NCI-H187 treated with DMSO at 0.1 percent for 48 hours (cell line): ENCODE measurements around the gene ZIC4.

ENCODE experiments used
- DNase-seq: peaks from one replicate; lab custom pipeline; 2025; lab: John Stamatoyannopoulos, UW

ZIC4 gene

GRCh38 chr3:147406028-147406931 is at the start of gene ZIC4:
ZIC4 (minus strand) TSS chr3:147406543; CDS start chr3:147402797, 3,746 bp downstream.
- DNase-seq, result no peak

GRCh38 chr3:147449669-147450068 is 43.3 kb upstream of the ZIC4 start:
- DNase-seq, result no peak

- no peak for DNase-seq
These were observed 40.9 kb upstream of the ZIC4 start for GRCh38 chr3:147447224-147447623.

- no peak for DNase-seq
These were observed 25.4 kb upstream of the ZIC4 start for GRCh38 chr3:147431751-147432150.

GRCh38 chr3:147428754-147429153 is 22.4 kb upstream of the ZIC4 start:
- no peak for DNase-seq

GRCh38 chr3:147428326-147428725 is 22.0 kb upstream of the ZIC4 start:
- no peak for DNase-seq

- DNase-seq, result no peak
These were observed 21.4 kb upstream of the ZIC4 start for GRCh38 chr3:147427746-147428145.

- DNase-seq, result no peak
These were observed 20.6 kb upstream of the ZIC4 start for GRCh38 chr3:147426931-147427330.

GRCh38 chr3:147425388-147425850 is 19.1 kb upstream of the ZIC4 start:
- DNase-seq, result no peak

- DNase-seq, result no peak
These were observed 18.4 kb upstream of the ZIC4 start for GRCh38 chr3:147424581-147425387.

GRCh38 chr3:147423798-147424580 is 17.6 kb upstream of the ZIC4 start:
- DNase-seq, result no peak

- no peak for DNase-seq
These were observed 17.1 kb upstream of the ZIC4 start for GRCh38 chr3:147423537-147423797.

GRCh38 chr3:147422601-147423536 is 16.5 kb upstream of the ZIC4 start:
- DNase-seq, result no peak

GRCh38 chr3:147422196-147422595 is 15.9 kb upstream of the ZIC4 start:
- DNase-seq, result no peak

- DNase-seq, result no peak
These were observed 15.0 kb upstream of the ZIC4 start for GRCh38 chr3:147421184-147421912.

- no peak for DNase-seq
These were observed 14.2 kb upstream of the ZIC4 start for GRCh38 chr3:147420353-147421183.

- DNase-seq, result no peak
These were observed 13.5 kb upstream of the ZIC4 start for GRCh38 chr3:147419781-147420224.

GRCh38 chr3:147418808-147419701 is 12.7 kb upstream of the ZIC4 start:
- no peak for DNase-seq
